ENCODE results near the gene FAM171A2.

The FAM171A2 gene

DNA sequence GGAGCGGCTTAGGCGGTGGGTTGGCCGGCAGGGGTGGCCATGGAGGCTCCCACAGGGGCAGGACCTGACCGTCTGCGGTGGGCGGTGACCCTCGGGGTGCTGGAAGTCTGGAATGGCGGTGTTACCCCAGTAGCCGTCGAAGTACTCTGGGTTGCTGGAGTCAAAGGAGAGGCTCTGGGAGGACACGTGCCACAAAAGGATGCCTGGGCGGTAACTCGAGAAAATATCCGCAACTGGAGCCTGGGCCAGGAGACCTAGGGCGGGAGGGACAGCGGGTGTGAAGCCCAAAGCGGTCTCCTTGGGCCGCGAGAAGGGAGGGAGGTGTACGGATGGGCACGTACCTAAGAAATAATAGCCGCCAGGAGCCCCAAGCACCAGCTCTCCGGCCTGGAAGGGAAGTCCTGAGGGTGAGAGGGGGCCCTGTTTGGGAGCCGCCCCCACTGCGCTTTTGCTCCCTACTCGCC, 21.2 kb upstream of the FAM171A2 start:
- H2AFZ ChIP-seq (ENCODE audit: insufficient read depth, low read length, poor library complexity) = peak overlapping the region; percentile 59
- peaks cover 2% of the 10 kb centered on the region for H3K79me1 ChIP-seq (ENCODE audit: low read length)
- H3K79me2 ChIP-seq (ENCODE audit: control insufficient read depth, insufficient read depth, low read length, poor library complexity) = no peaks in the 10 kb centered on the region
- no peak overlapping the region for H2BK12ac ChIP-seq (ENCODE audit: low read length)
- peaks cover 7% of the 10 kb centered on the region for H3K9me3 ChIP-seq (ENCODE audit: insufficient read depth, low read depth, low read length)
- H3K27me3 ChIP-seq (ENCODE audit: insufficient read depth, low read length) = peaks cover 22% of the 10 kb centered on the region
- peak overlapping the region; percentile 66 for H3K4me2 ChIP-seq (ENCODE audit: low read length)
- H2AK5ac ChIP-seq (ENCODE audit: low read length) = no peak overlapping the region
- no peak overlapping the region for H3K4me3 ChIP-seq (ENCODE audit: low read depth, low read length)
- no peak overlapping the region for H3K9ac ChIP-seq (ENCODE audit: low read length)
- no peak overlapping the region for H2BK5ac ChIP-seq (ENCODE audit: low read depth, low read length, poor library complexity)
- H4K91ac ChIP-seq (ENCODE audit: low read depth, low read length) = no peak overlapping the region
- no peak overlapping the region for H4K8ac ChIP-seq (ENCODE audit: low read depth, low read length)
- peaks cover 7 to 13% of the 10 kb centered on the region in 2 experiments for H3K4me1 ChIP-seq (ENCODE audit: control insufficient read depth in 1 of 2, insufficient read depth in 2 of 2, low read length in 2 of 2)
- H3K23ac ChIP-seq (ENCODE audit: low read length) = no peak overlapping the region
- H3K18ac ChIP-seq (ENCODE audit: low read length) = no peak overlapping the region
- H3K36me3 ChIP-seq (ENCODE audit: control insufficient read depth in 1 of 2, insufficient read depth in 2 of 2, low read length in 2 of 2) = no peaks in the 10 kb centered on the region
- H3K14ac ChIP-seq (ENCODE audit: low read length) = no peak overlapping the region
- H3K27ac ChIP-seq (ENCODE audit: low read depth, low read length) = no peak overlapping the region
- peak in 1 of 2 donors; percentile 25 for DNase-seq
- WGBS (ENCODE audit: extremely low coverage, insufficient coverage, insufficient read length) = no CpG with 5 or more reads among the region's 26 CpGs
- no peak overlapping the region for H4K12ac ChIP-seq (ENCODE audit: low read depth, low read length)
- H2BK120ac ChIP-seq (ENCODE audit: insufficient read depth, low read length, poor library complexity) = no peak overlapping the region
- no peak overlapping the region for H3K4ac ChIP-seq (ENCODE audit: low read depth, low read length)

DNA sequence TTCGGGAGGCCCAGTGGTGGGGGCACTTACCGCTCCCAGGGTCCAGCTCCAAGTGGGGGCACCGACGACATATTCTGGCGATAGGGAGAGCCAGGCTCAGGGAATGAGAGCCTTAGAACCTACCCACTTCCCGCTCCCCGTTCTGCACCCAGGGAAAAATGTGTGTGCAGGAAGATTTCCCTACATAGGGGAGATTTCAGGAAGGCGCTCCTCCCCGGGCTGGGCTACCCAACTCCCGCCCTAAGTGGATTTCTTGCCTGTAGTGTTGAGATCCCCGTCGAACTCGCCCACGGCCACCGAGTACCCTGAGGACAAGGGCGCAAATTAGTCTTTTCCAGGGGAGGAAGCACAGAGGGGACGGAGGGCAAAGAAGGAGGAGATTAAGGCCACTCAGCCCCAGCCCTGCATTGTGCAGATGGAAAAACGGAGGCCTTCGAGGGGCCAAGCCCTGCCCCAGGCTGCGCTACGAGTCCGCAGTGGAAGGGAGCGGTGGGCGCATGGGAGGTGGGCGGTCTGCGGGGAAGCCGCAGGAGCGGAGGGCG, 20.7 kb upstream of the FAM171A2 start:
- no CpG with 5 or more reads among the region's 29 CpGs for WGBS (ENCODE audit: extremely low coverage, insufficient coverage, insufficient read length)
- Histone ChIP-seq H2BK5ac (ENCODE audit: low read depth, low read length, poor library complexity) (no peak overlapping the region), H3K4ac (ENCODE audit: low read depth, low read length) (no peak overlapping the region), H3K36me3 (ENCODE audit: control insufficient read depth in 1 of 2, insufficient read depth in 2 of 2, low read length in 2 of 2) (no peaks in the 10 kb centered on the region), H4K12ac (ENCODE audit: low read depth, low read length) (no peak overlapping the region), H3K27ac (ENCODE audit: low read depth, low read length) (no peak overlapping the region), H3K23ac (ENCODE audit: low read length) (no peak overlapping the region), H4K91ac (ENCODE audit: low read depth, low read length) (no peak overlapping the region), H3K18ac (ENCODE audit: low read length) (no peak overlapping the region), H3K79me2 (ENCODE audit: control insufficient read depth, insufficient read depth, low read length, poor library complexity) (no peaks in the 10 kb centered on the region), H3K79me1 (ENCODE audit: low read length) (peaks cover 2% of the 10 kb centered on the region), H2BK120ac (ENCODE audit: insufficient read depth, low read length, poor library complexity) (no peak overlapping the region), H3K4me2 (ENCODE audit: low read length) (peak overlapping the region; percentile 66), H3K4me3 (ENCODE audit: low read depth, low read length) (no peak overlapping the region), H3K9ac (ENCODE audit: low read length) (peak overlapping the region; percentile 40), H3K4me1 (ENCODE audit: control insufficient read depth in 1 of 2, insufficient read depth in 2 of 2, low read length in 2 of 2) (peaks cover 7 to 13% of the 10 kb centered on the region in 2 experiments), H2AK5ac (ENCODE audit: low read length) (no peak overlapping the region), H2AFZ (ENCODE audit: insufficient read depth, low read length, poor library complexity) (peak overlapping the region; percentile 59), H3K27me3 (ENCODE audit: insufficient read depth, low read length) (peaks cover 22% of the 10 kb centered on the region), H3K14ac (ENCODE audit: low read length) (no peak overlapping the region), H4K8ac (ENCODE audit: low read depth, low read length) (no peak overlapping the region), H3K9me3 (ENCODE audit: insufficient read depth, low read depth, low read length) (peaks cover 7% of the 10 kb centered on the region), H2BK12ac (ENCODE audit: low read length) (no peak overlapping the region)
- no peak for DNase-seq

DNA sequence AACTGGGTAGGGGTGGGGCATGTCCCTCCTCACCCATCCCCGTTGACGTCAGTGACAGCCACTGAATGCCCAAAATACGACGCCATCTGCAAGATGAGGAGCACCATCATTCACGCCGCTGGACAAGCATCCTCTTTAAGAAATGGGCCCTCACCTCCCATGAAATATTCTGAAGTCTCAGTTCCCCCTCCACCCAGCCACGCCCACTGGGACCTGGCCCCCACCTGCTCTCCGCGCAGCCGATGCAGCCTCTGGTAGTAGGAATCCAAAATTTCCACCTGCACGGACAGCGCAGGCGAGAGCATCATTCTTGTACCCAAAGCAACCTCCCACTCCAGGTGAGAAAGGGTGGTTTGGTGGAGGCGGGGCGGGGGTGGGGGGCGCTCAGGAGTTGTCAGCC, 20.2 kb upstream of the FAM171A2 start:
- Histone ChIP-seq H4K12ac (ENCODE audit: low read depth, low read length) (no peak overlapping the region), H3K23ac (ENCODE audit: low read length) (no peak overlapping the region), H3K27me3 (ENCODE audit: insufficient read depth, low read length) (peaks cover 22% of the 10 kb centered on the region), H2AK5ac (ENCODE audit: low read length) (no peak overlapping the region), H3K14ac (ENCODE audit: low read length) (no peak overlapping the region), H3K18ac (ENCODE audit: low read length) (no peak overlapping the region), H3K27ac (ENCODE audit: low read depth, low read length) (no peak overlapping the region), H4K8ac (ENCODE audit: low read depth, low read length) (no peak overlapping the region), H3K79me1 (ENCODE audit: low read length) (peaks cover 2% of the 10 kb centered on the region), H3K9me3 (ENCODE audit: insufficient read depth, low read depth, low read length) (peaks cover 7% of the 10 kb centered on the region), H3K4me3 (ENCODE audit: low read depth, low read length) (no peak overlapping the region), H3K36me3 (ENCODE audit: control insufficient read depth in 1 of 2, insufficient read depth in 2 of 2, low read length in 2 of 2) (no peaks in the 10 kb centered on the region), H3K4me1 (ENCODE audit: control insufficient read depth in 1 of 2, insufficient read depth in 2 of 2, low read length in 2 of 2) (peaks cover 7 to 13% of the 10 kb centered on the region in 2 experiments), H3K79me2 (ENCODE audit: control insufficient read depth, insufficient read depth, low read length, poor library complexity) (no peaks in the 10 kb centered on the region), H3K9ac (ENCODE audit: low read length) (no peak overlapping the region), H2BK120ac (ENCODE audit: insufficient read depth, low read length, poor library complexity) (no peak overlapping the region), H2BK5ac (ENCODE audit: low read depth, low read length, poor library complexity) (no peak overlapping the region), H3K4ac (ENCODE audit: low read depth, low read length) (no peak overlapping the region), H4K91ac (ENCODE audit: low read depth, low read length) (no peak overlapping the region), H2AFZ (ENCODE audit: insufficient read depth, low read length, poor library complexity) (no peak overlapping the region), H3K4me2 (ENCODE audit: low read length) (no peak overlapping the region), H2BK12ac (ENCODE audit: low read length) (no peak overlapping the region)
- no CpG with 5 or more reads among the region's 16 CpGs for WGBS (ENCODE audit: extremely low coverage, insufficient coverage, insufficient read length)
- no peak for DNase-seq

DNA sequence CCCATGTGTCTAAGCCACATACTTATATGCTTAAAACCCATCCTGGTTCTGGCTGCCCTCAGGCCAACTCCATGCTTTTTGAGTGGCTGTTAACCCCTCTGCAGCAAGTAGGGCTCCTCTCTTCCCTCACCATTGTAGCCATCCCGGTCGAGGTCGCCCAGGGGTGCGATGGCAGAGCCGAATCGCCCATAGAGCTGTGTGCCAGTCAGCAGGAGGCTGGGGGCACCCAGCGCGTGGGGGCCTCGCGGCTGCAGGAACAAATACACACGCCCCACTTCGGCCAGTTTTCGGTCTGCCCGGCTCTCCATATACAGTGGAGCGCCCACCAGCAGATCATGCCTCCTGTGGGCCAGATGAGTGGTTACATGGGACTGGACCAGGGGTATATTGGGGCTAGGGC, 19.7 kb upstream of the FAM171A2 start:
- WGBS (ENCODE audit: extremely low coverage, insufficient coverage, insufficient read length) = no CpG with 5 or more reads among the region's 15 CpGs
- no peak overlapping the region for H4K91ac ChIP-seq (ENCODE audit: low read depth, low read length)

More for the DNA sequence above, 19.7 kb upstream of the FAM171A2 start:
- H3K79me2 ChIP-seq (ENCODE audit: control insufficient read depth, insufficient read depth, low read length, poor library complexity) = no peaks in the 10 kb centered on the region
- H4K12ac ChIP-seq (ENCODE audit: low read depth, low read length) = no peak overlapping the region
- no peak overlapping the region for H3K4ac ChIP-seq (ENCODE audit: low read depth, low read length)
- peaks cover 22% of the 10 kb centered on the region for H3K27me3 ChIP-seq (ENCODE audit: insufficient read depth, low read length)
- H3K79me1 ChIP-seq (ENCODE audit: low read length) = peaks cover 2% of the 10 kb centered on the region
- no peak overlapping the region for H3K4me3 ChIP-seq (ENCODE audit: low read depth, low read length)
- no peaks in the 10 kb centered on the region for H3K36me3 ChIP-seq (ENCODE audit: control insufficient read depth in 1 of 2, insufficient read depth in 2 of 2, low read length in 2 of 2)
- no peak overlapping the region for H2AFZ ChIP-seq (ENCODE audit: insufficient read depth, low read length, poor library complexity)
- no peak overlapping the region for H4K8ac ChIP-seq (ENCODE audit: low read depth, low read length)
- no peak overlapping the region for H2BK5ac ChIP-seq (ENCODE audit: low read depth, low read length, poor library complexity)
- no peak overlapping the region for H3K23ac ChIP-seq (ENCODE audit: low read length)
- H3K4me1 ChIP-seq (ENCODE audit: control insufficient read depth in 1 of 2, insufficient read depth in 2 of 2, low read length in 2 of 2) = peaks cover 7 to 13% of the 10 kb centered on the region in 2 experiments
- H3K9ac ChIP-seq (ENCODE audit: low read length) = no peak overlapping the region
- no peak overlapping the region for H3K18ac ChIP-seq (ENCODE audit: low read length)
- peaks cover 7% of the 10 kb centered on the region for H3K9me3 ChIP-seq (ENCODE audit: insufficient read depth, low read depth, low read length)
- H2BK12ac ChIP-seq (ENCODE audit: low read length) = no peak overlapping the region
- H3K14ac ChIP-seq (ENCODE audit: low read length) = no peak overlapping the region
- no peak overlapping the region for H3K4me2 ChIP-seq (ENCODE audit: low read length)
- no peak for DNase-seq
- H2BK120ac ChIP-seq (ENCODE audit: insufficient read depth, low read length, poor library complexity) = no peak overlapping the region
- no peak overlapping the region for H3K27ac ChIP-seq (ENCODE audit: low read depth, low read length)
- H2AK5ac ChIP-seq (ENCODE audit: low read length) = no peak overlapping the region
